Ascending aorta (tissue), 2 donors: Measurements from ENCODE around the gene CFTR. TPM values are rescaled to one million over a fixed set of nuclear protein-coding genes. Genes with fewer than 3 reads are reported as not detected.

Experiments
- DNase-seq, 2 donors: peaks; one replicate each; pipeline ENCODE4 v3.0.0-alpha.2; 2019; ENCODE audit warnings: low spot score in 2 of 2
- H3K27ac ChIP-seq, 2 donors: fragments of 200-600 bp; sonication (generic); one replicate each; pipeline ENCODE4 v1.5.1; 2016 to 2017; ENCODE audit warnings: mild to moderate bottlenecking in 1 of 2
- H3K27me3 ChIP-seq: fragments of 200-600 bp; sonication (generic); one replicate; pipeline ENCODE4 v1.5.1; 2017
- H3K36me3 ChIP-seq, 2 donors: fragments of 200-600 bp; sonication (generic); one replicate each; pipeline ENCODE4 v1.5.1; 2016
- H3K4me1 ChIP-seq, 2 donors: fragments of 200-600 bp; sonication (generic); one replicate each; pipeline ENCODE4 v1.5.1; 2016 to 2017; ENCODE audit warnings: mild to moderate bottlenecking in 1 of 2
- H3K4me3 ChIP-seq, 2 donors: fragments of 200-600 bp; sonication (generic); one replicate each; pipeline ENCODE4 v1.5.1; 2016 to 2017; ENCODE audit warnings: mild to moderate bottlenecking in 1 of 2
- H3K9me3 ChIP-seq, 2 donors: fragments of 200-600 bp; sonication (generic); one replicate each; pipeline ENCODE4 v1.5.1; 2016
- intact Hi-C: fragments of 100-400 bp; cut with DNase I; formaldehyde crosslinking; loops from one replicate; pipeline ENCODE4 v1.15.1; 2023
- total RNA-seq: library from RNA; depleted of rRNA; stranded (reverse); fragments of >200 nt; gene quantifications from one replicate; pipeline ENCODE4 v1.1.0, GENCODE V29; 2016
- TF ChIP-seq, protein P1 (sequence below), 3 experiments: fragments of 200-600 bp in 2 of 3; fragments of 450-650 bp in 1 of 3; sonication (generic) in 2 of 3; IDR thresholded peaks; one replicate each; pipeline ENCODE4 v1.5.1; 2016 to 2019; ENCODE audit warnings: antibody characterized with exemption in 3 of 3, mild to moderate bottlenecking in 1 of 3, moderate library complexity in 1 of 3

Gene CFTR
- total RNA-seq, 1 donor from 2014 or later = 0.21 TPM

DNA sequence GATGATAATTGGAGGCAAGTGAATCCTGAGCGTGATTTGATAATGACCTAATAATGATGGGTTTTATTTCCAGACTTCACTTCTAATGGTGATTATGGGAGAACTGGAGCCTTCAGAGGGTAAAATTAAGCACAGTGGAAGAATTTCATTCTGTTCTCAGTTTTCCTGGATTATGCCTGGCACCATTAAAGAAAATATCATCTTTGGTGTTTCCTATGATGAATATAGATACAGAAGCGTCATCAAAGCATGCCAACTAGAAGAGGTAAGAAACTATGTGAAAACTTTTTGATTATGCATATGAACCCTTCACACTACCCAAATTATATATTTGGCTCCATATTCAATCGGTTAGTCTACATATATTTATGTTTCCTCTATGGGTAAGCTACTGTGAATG lies 79.6 kb downstream of the CFTR start:
- no peak for DNase-seq
- TF ChIP-seq, protein P1, sequence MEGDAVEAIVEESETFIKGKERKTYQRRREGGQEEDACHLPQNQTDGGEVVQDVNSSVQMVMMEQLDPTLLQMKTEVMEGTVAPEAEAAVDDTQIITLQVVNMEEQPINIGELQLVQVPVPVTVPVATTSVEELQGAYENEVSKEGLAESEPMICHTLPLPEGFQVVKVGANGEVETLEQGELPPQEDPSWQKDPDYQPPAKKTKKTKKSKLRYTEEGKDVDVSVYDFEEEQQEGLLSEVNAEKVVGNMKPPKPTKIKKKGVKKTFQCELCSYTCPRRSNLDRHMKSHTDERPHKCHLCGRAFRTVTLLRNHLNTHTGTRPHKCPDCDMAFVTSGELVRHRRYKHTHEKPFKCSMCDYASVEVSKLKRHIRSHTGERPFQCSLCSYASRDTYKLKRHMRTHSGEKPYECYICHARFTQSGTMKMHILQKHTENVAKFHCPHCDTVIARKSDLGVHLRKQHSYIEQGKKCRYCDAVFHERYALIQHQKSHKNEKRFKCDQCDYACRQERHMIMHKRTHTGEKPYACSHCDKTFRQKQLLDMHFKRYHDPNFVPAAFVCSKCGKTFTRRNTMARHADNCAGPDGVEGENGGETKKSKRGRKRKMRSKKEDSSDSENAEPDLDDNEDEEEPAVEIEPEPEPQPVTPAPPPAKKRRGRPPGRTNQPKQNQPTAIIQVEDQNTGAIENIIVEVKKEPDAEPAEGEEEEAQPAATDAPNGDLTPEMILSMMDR (IDR thresholded peaks at IDR 0.05) = no peak
- intact Hi-C loops = no loop called here
- Histone ChIP-seq H3K36me3 (no peaks in the 10 kb centered on the region), H3K4me1 (no peaks in the 10 kb centered on the region), H3K27ac (no peak overlapping the region), H3K4me3 (no peak overlapping the region), H3K27me3 (no peaks in the 10 kb centered on the region), H3K9me3 (no peaks in the 10 kb centered on the region)

- H3K27ac ChIP-seq = no peak overlapping the region
- intact Hi-C loops = no loop called here
Measured at GRCh38 chr7:117560030-117560429, 80.2 kb downstream of the CFTR start.

GRCh38 chr7:117562759-117563158 lies 82.9 kb downstream of the CFTR start:
- intact Hi-C loops = no loop called here
- Histone ChIP-seq H3K4me1 (no peaks in the 10 kb centered on the region), H3K27ac (no peak overlapping the region), H3K9me3 (no peaks in the 10 kb centered on the region), H3K36me3 (no peaks in the 10 kb centered on the region), H3K4me3 (no peak overlapping the region), H3K27me3 (no peaks in the 10 kb centered on the region)
- TF ChIP-seq, protein P1 (IDR thresholded peaks at IDR 0.05) = no peak
- DNase-seq = no peak

More at GRCh38 chr7:117560030-117560429, 80.2 kb downstream of the CFTR start:
- H3K36me3 ChIP-seq = no peaks in the 10 kb centered on the region
- H3K4me3 ChIP-seq = no peak overlapping the region
- no peaks in the 10 kb centered on the region for H3K27me3 ChIP-seq
- TF ChIP-seq, protein P1 (IDR thresholded peaks at IDR 0.05) = no peak
- no peak for DNase-seq
- H3K9me3 ChIP-seq = no peaks in the 10 kb centered on the region
- H3K4me1 ChIP-seq = no peaks in the 10 kb centered on the region

DNA sequence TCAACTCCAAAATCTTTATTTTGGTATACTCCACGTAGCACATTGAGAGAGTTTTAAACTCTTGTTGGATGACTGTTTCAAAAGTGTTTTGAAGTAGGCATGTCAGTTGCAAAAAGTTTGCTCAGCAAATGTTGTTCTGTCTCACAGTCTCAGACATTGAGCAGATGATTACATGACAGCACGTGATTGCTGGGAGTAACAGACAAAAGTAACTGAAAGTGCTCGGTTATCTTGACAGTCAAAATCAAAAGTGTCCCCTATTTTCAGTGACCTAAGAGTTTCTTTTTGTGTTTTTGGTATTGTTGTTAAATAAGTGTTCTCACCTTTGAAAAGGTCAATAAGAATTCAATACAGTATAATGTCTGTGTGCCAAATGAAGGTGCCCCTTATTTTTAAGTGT lies 84.3 kb downstream of the CFTR start:
- Histone ChIP-seq H3K4me3 (no peak overlapping the region), H3K27me3 (no peaks in the 10 kb centered on the region), H3K36me3 (no peaks in the 10 kb centered on the region), H3K4me1 (no peaks in the 10 kb centered on the region), H3K9me3 (no peaks in the 10 kb centered on the region), H3K27ac (no peak overlapping the region)
- intact Hi-C loops = no loop called here
- TF ChIP-seq, protein P1 (IDR thresholded peaks at IDR 0.05) = no peak
- DNase-seq = no peak

DNA sequence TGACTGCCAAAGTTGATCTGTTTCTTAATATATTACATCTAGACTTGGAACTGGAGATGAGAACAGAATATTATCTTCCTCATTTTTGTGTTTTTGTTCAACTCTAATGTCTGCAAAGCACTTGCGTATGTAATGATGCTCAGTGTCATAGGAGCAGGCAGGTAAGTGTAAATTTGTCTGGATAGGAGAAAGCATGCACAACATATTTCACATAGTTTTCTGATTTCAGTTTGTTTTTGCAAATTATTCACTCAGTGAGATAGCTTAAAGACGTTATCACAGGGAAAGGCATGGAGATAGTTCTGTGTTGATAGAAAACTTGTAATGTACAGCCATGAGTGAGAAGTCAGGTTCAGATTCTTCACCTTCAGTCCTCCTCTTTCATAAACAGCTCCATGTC lies 84.8 kb downstream of the CFTR start:
- TF ChIP-seq, protein P1 (IDR thresholded peaks at IDR 0.05) = no peak
- Histone ChIP-seq H3K4me3 (no peak overlapping the region), H3K36me3 (no peaks in the 10 kb centered on the region), H3K9me3 (no peaks in the 10 kb centered on the region), H3K27me3 (no peaks in the 10 kb centered on the region), H3K27ac (no peak overlapping the region), H3K4me1 (no peaks in the 10 kb centered on the region)
- DNase-seq = no peak
- intact Hi-C loops = no loop called here

DNA sequence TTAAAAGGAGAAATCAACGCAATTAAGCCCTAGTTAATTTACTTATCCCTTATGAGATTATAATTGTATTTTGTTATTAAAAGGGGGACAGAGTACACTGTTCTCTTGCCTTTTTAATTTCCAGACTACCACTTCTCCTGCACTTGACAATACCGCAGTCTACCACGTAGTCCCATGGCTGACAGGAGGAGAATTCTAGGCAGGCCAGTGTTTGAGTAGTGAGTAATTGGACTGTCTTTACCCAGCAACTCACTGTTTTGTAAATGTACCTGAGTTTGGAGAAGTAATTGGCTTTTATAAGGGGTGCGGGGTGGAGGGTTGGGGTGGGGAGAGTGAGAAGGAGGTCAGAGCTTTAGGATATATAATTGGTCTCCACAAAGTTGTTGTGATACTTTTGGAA lies 85.4 kb downstream of the CFTR start:
- no peak for DNase-seq
- intact Hi-C loops = no loop called here

More for the DNA sequence above, 85.4 kb downstream of the CFTR start:
- no peaks in the 10 kb centered on the region for H3K9me3 ChIP-seq
- H3K36me3 ChIP-seq = no peaks in the 10 kb centered on the region
- no peak overlapping the region for H3K27ac ChIP-seq
- no peaks in the 10 kb centered on the region for H3K4me1 ChIP-seq
- TF ChIP-seq, protein P1 (IDR thresholded peaks at IDR 0.05) = no peak
- H3K4me3 ChIP-seq = no peak overlapping the region
- H3K27me3 ChIP-seq = no peaks in the 10 kb centered on the region
